ENCODE results near the gene AUNIP. TPM values are rescaled to one million over a fixed set of nuclear protein-coding genes. Genes with fewer than 3 reads are reported as not detected.

AUNIP gene
- total and polyA plus RNA-seq, 2 donors (not counting 3 experiments of a cell fraction or from before 2014, with no cell fraction given) = 1.8 to 4.5 TPM

DNA sequence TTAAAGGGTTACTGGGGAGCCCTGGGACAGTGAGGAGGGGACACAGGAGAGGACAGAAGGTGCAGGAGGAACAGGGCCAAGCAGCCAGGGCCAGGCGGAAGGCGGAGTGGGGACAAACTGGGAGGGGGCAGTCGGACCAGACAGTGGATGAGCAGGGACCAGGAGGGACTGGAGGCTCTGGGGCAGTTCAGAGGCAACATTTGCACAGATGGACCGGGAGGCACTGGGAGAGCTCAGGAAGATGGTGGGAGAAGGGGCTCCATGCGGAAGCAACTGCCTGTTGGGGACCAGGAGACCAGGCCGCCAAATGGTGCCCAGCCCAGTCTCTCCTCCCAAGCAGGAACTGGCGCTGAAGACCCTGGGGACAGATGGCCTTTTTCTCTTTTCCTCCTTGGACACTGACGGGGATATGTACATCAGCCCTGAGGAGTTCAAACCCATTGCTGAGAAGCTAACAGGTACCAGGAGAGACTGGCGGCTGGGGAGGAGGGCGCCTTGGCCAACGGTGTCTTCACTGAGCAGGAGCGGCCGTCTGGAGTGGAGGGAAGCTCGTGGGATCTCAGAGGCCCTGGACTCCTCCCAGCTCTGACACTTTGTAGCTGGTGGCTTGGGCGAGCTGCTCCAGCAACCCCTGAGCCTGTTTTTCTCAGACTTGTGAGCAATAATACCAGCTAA lies 58.4 kb downstream of the AUNIP start:
- H3K27me3 ChIP-seq (ENCODE audit: control insufficient read depth in 2 of 2, insufficient read depth in 2 of 2, low read length in 2 of 2) = peaks cover 0 to 1% of the 10 kb centered on the region in 2 experiments
- FAIRE-seq = peak; percentile 56
- H3K36me3 ChIP-seq (ENCODE audit: control insufficient read depth in 2 of 2, extremely low read depth in 1 of 2, insufficient read depth in 2 of 2, low read length in 2 of 2) = no peaks in the 10 kb centered on the region
- H3K4me3 ChIP-seq (replicated peaks in 1 of 3; ENCODE audit: insufficient read depth in 1 of 3, low read depth in 1 of 3, low read length in 3 of 3) = peak overlapping the region; percentile 22 to 61 (median 53)
- H3K79me2 ChIP-seq (ENCODE audit: control insufficient read depth, insufficient read depth, low read length) = peaks cover 20% of the 10 kb centered on the region
- ChIA-PET CTCF (interaction anchor here (0.7 to 3.1 kb wide), 7 partner anchors 9 to 369 kb away, joined by 3 to 15 read pairs (median 3); no protein-coding TSS in a partner anchor), POLR2A (no interaction called here)
- dilution Hi-C loops (cut with MboI; ENCODE audit: extremely low pct_ligation_motif_present, low sequenced_read_pairs) (no loop called here), intact Hi-C loops (cut with micrococcal nuclease) (loop anchor here (10.0 kb wide), 2 partner anchors 366 to 566 kb away; partner anchors contain the start of genes MACO1 and SYF2)
- peak overlapping the region; percentile 53 for H3K4me2 ChIP-seq (ENCODE audit: insufficient read depth, low read length)
- H3K4me1 ChIP-seq (ENCODE audit: control insufficient read depth, extremely low read depth, insufficient read depth, low read length) = peaks cover 35% of the 10 kb centered on the region
- TF ChIP-seq GATA2 (IDR thresholded peaks at IDR 0.05; ENCODE audit: insufficient read depth, insufficient read length, low read depth, low read length) = no peak
- no peak for TF ChIP-seq POLR2AphosphoS5 (IDR thresholded peaks at IDR 0.05; ENCODE audit: insufficient read depth, low read depth, low read length)
- TF ChIP-seq POLR2A (IDR thresholded peaks at IDR 0.05; ENCODE audit: low read depth, low read length) = peak; percentile 26
- H3K9me1 ChIP-seq (replicated peaks; ENCODE audit: control insufficient read depth, extremely low read depth, insufficient read depth, low read length) = no peaks in the 10 kb centered on the region
- H3K9me3 ChIP-seq (replicated peaks; ENCODE audit: control insufficient read depth, insufficient read depth, low read length) = no peaks in the 10 kb centered on the region
- BruUV-seq (replicated peaks) = no TSS peak
- H4K20me1 ChIP-seq (replicated peaks; ENCODE audit: control insufficient read depth, extremely low read depth, insufficient read depth, low read length) = no peaks in the 10 kb centered on the region
- DNase-seq (ENCODE audit: low read depth, low spot score) = peak; percentile 18
- no peak overlapping the region for H3K27ac ChIP-seq (ENCODE audit: insufficient read depth, low read depth, low read length)
- peak overlapping the region; percentile 2 for H2AFZ ChIP-seq (ENCODE audit: low read depth, low read length)
- H3K9ac ChIP-seq (replicated peaks; ENCODE audit: extremely low read depth, insufficient read depth, low read length) = peak overlapping the region; percentile 53

DNA sequence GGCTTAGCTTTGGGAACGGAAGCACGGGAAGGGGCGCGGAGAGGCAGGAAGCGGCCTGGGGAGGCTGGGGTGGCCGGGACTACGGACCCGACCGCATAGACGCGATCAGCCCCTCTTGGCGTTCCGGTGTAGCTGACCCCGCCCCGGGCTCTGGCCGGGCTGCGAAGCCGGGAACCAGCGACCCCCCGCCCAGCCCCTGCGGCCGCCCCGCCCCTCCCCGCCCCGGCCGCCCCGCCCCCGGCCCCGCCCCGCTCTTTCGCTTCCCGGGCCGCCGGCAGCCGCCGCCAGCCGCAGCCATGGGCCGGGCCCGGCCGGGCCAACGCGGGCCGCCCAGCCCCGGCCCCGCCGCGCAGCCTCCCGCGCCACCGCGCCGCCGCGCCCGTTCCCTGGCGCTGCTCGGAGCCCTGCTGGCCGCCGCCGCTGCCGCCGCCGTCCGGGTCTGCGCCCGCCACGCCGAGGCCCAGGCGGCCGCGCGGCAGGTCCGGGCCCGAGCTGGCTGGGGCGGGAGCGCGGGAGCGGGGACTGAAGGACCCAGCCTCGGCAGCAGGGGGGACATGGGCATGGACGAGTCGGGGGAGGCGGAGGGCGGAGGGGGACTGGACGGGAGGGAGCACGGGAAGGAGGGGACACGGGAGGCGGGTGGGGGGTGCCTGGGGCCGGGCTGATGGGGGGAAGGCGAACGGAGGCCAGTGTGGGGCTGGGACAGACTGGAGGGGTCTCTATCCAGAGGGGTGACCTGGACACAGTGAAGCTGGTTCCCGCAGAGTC lies 59.1 kb downstream of the AUNIP start, which contains the start of gene SELENON:
TSS of gene SELENON (plus strand) at position 259 of the 768 bp plus-strand sequence. CDS start at position 297, 38 bp downstream.
- dilution Hi-C loops (cut with MboI; ENCODE audit: extremely low pct_ligation_motif_present, low sequenced_read_pairs) (no loop called here), intact Hi-C loops (cut with micrococcal nuclease) (loop anchor here (5.0 to 10.0 kb wide), 3 partner anchors 258 to 565 kb away; partner anchors contain the start of genes LDLRAP1, MACO1 and SYF2)
- ChIA-PET POLR2A (no interaction called here), CTCF (interaction anchor here (0.7 to 3.1 kb wide), 8 partner anchors 9 to 369 kb away, joined by 3 to 15 read pairs (median 3); no protein-coding TSS in a partner anchor)
- Histone ChIP-seq H3K9ac (replicated peaks; ENCODE audit: extremely low read depth, insufficient read depth, low read length) (peak within 1 kb of the TSS; percentile 53), H3K4me2 (ENCODE audit: insufficient read depth, low read length) (peak within 1 kb of the TSS; percentile 53), H3K36me3 (ENCODE audit: control insufficient read depth in 2 of 2, extremely low read depth in 1 of 2, insufficient read depth in 2 of 2, low read length in 2 of 2) (no peaks in the 10 kb centered on the region), H2AFZ (ENCODE audit: low read depth, low read length) (peak within 1 kb of the TSS; percentile 80), H3K27me3 (ENCODE audit: control insufficient read depth in 2 of 2, insufficient read depth in 2 of 2, low read length in 2 of 2) (peaks cover 0 to 1% of the 10 kb centered on the region in 2 experiments), H3K79me2 (ENCODE audit: control insufficient read depth, insufficient read depth, low read length) (peaks cover 20% of the 10 kb centered on the region), H4K20me1 (replicated peaks; ENCODE audit: control insufficient read depth, extremely low read depth, insufficient read depth, low read length) (no peaks in the 10 kb centered on the region), H3K27ac (ENCODE audit: insufficient read depth, low read depth, low read length) (peak within 1 kb of the TSS; percentile 30), H3K9me1 (replicated peaks; ENCODE audit: control insufficient read depth, extremely low read depth, insufficient read depth, low read length) (no peaks in the 10 kb centered on the region), H3K4me1 (ENCODE audit: control insufficient read depth, extremely low read depth, insufficient read depth, low read length) (peaks cover 28% of the 10 kb centered on the region), H3K4me3 (replicated peaks in 1 of 3; ENCODE audit: insufficient read depth in 1 of 3, low read depth in 1 of 3, low read length in 3 of 3) (peak within 1 kb of the TSS; percentile 22 to 61 (median 53)), H3K9me3 (replicated peaks; ENCODE audit: control insufficient read depth, insufficient read depth, low read length) (no peaks in the 10 kb centered on the region)
- peak; percentile 47 for FAIRE-seq
- no TSS peak for BruUV-seq (replicated peaks)
- peak; percentile 51 for DNase-seq (ENCODE audit: low read depth, low spot score)
- TF ChIP-seq POLR2A (IDR thresholded peaks at IDR 0.05; ENCODE audit: low read depth, low read length) (peak; percentile 33), POLR2AphosphoS5 (IDR thresholded peaks at IDR 0.05; ENCODE audit: insufficient read depth, low read depth, low read length) (peak; percentile 77), JUN (IDR thresholded peaks at IDR 0.05; ENCODE audit: borderline replicate concordance, insufficient read depth, insufficient read length, low read depth) (no peak)
